K562 (cell line): ENCODE data around the gene VSIG10. TPM values are rescaled to one million over a fixed set of nuclear protein-coding genes. Genes with fewer than 3 reads are reported as not detected.

Experiments used
- DIDO1 ChIP-seq: fragments of 450-650 bp; IDR thresholded peaks from 2 replicates; pipeline ENCODE4 v1.6.1; 2016; ENCODE audit warnings: low read depth, missing biosample characterization, missing genetic modification characterization
- GMEB1 ChIP-seq: fragments of 250-450 bp; sonication (Bioruptor Pico); IDR thresholded peaks from 2 replicates; pipeline ENCODE4 v1.4.0; 2020; ENCODE audit warnings: mild to moderate bottlenecking
- MCM5 ChIP-seq: fragments of 450-650 bp; IDR thresholded peaks from 2 replicates; pipeline ENCODE4 v1.6.1; 2016; ENCODE audit warnings: low read depth
- PTTG1 ChIP-seq: fragments of 450-650 bp; IDR thresholded peaks from 2 replicates; pipeline ENCODE4 v1.6.1; 2016; ENCODE audit warnings: low read depth, mild to moderate bottlenecking, missing genetic modification characterization, missing compliant biosample characterization
- ZFP91 ChIP-seq: sonication (generic); formaldehyde crosslinking; IDR thresholded peaks from 2 replicates; pipeline ENCODE4 v1.8.0; 2022; ENCODE audit warnings: mild to moderate bottlenecking, missing genetic modification reagents
- ZNF224 ChIP-seq: sonication (generic); formaldehyde crosslinking; IDR thresholded peaks from 2 replicates; pipeline ENCODE4 v1.8.0; 2022; ENCODE audit warnings: mild to moderate bottlenecking, missing genetic modification reagents
- ZNF586 ChIP-seq: fragments of 450-650 bp; formaldehyde crosslinking; conservative IDR thresholded peaks from 2 replicates; pipeline ENCODE4 v1.4.0; 2020; ENCODE audit warnings: mild to moderate bottlenecking, moderate library complexity
- ZNF766 ChIP-seq: fragments of 200-800 bp; sonication (Bioruptor generic); conservative IDR thresholded peaks from 2 replicates; pipeline ENCODE4 v1.6.1; 2016; ENCODE audit warnings: missing genetic modification characterization, missing compliant biosample characterization
- polyA plus RNA-seq, 8 experiments: library from polyadenylated mRNA; depleted of rRNA in 4 of 8; stranded (reverse) in 5 of 8; unstranded in 3 of 8; fragments of >200 nt; fragmentation: Nextera tagmentation in 2 of 8; fragmentation: Illumina TruSeq in 1 of 8; extraction: Ambion mirVana in 2 of 8; extraction: Trizol in 1 of 8; gene quantifications; 2 replicates each; pipeline versions ENCODE4 v1.2.1 to v1.2.3, GENCODE V29; 2011 to 2014; ENCODE audit warnings: inconsistent platforms in 1 of 8, missing spikeins in 1 of 8
- total RNA-seq, 7 experiments: library from RNA; depleted of rRNA in 6 of 7; stranded (reverse); fragments of >200 nt in 6 of 7; fragmentation: Illumina TruSeq in 2 of 7; extraction: Trizol in 2 of 7; gene quantifications; 2 replicates each; pipeline versions ENCODE4 v1.2.1 to v1.2.3, GENCODE V29; 2011 to 2021; ENCODE audit warnings: low replicate concordance in 1 of 7

Gene VSIG10
- total and polyA plus RNA-seq, 9 of the 15 experiments (the other 6 are each of a cell fraction or from before 2014, with no cell fraction given) = 4.1 to 8.8 (median 4.7) TPM

GRCh38 chr12:118135788-118136558 is 32.2 kb upstream of the VSIG10 start, which contains the start of gene PEBP1 (continued):
- peak; percentile 83; the same call in 1 of the 2 replicates for TF ChIP-seq ZNF224 (CRISPR knock-in tag)
- no peak for TF ChIP-seq ZNF586 (CRISPR knock-in tag)
- 0 out of 2 replicates have a peak, but pooled peaks have one; percentile 14 for TF ChIP-seq ZFP91
- no peak for TF ChIP-seq DIDO1 (tag)
- TF ChIP-seq PTTG1 (tag) = no peak
- no peak for TF ChIP-seq ZNF766 (CRISPR knock-in tag)
- TF ChIP-seq GMEB1 = peak; percentile 43; the same call in 1 of the 2 replicates
- no peak for TF ChIP-seq MCM5
